Forelimb muscle (tissue), 1 donor: ENCODE data around the gene GPR108. TPM values are rescaled to one million over a fixed set of nuclear protein-coding genes. Genes with fewer than 3 reads are reported as not detected.

Source experiments
- DNase-seq: peaks from one replicate; pipeline ENCODE4 v3.0.0-alpha.2; 2013; ENCODE audit warnings: low read depth
- polyA plus RNA-seq: library from polyadenylated mRNA; unstranded; fragments of 120-200 nt; gene quantifications from one replicate; pipeline ENCODE4 v1.2.1, GENCODE V29; 2013; ENCODE audit not compliant: insufficient read length

Gene GPR108
- polyA plus RNA-seq, 1 donor, result 28.3 TPM

DNA sequence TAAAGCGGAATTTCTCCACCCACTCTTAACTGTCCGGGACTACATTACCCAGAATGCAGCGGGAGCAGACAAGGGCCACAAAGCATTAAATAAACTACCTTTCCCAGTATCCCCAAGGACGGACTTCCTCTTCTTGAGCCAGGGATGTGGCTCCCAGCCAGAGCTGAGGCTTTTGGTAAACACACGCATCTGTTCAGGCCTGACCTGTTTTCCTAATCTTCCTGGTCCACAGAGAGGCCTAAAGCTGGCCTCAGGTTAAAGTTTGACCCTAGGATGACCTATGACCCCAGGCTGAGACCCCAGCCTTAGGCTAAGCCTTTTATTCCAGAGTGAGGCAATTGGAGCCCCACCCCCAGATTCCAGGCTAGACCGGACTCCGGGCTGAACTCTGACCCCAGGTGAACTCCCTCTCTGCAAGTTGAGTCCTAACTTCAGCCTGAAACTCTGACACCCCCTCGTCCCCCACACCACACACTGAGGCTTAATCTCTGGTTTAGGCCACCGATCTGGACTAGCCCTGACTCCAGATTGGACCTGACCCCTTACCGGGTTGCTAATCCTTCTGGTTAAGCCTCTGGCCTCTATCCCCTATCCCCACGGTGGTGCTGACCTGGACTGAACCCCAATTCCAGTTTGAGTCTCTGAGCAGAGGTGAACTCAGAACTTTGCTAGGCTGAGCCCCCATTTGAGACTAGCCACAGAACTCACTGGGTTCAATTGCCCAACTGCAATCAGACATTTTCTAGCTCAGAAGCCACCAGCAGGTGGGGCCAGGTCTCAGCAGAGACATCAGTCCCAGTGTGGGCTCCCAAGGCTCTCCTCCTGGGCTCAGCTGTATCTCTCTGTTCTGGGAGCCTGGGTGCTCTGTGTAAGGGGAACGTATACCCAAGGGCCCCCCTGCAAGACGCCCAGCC, 750 bp upstream of the GPR108 start:
- no peak for DNase-seq

DNA sequence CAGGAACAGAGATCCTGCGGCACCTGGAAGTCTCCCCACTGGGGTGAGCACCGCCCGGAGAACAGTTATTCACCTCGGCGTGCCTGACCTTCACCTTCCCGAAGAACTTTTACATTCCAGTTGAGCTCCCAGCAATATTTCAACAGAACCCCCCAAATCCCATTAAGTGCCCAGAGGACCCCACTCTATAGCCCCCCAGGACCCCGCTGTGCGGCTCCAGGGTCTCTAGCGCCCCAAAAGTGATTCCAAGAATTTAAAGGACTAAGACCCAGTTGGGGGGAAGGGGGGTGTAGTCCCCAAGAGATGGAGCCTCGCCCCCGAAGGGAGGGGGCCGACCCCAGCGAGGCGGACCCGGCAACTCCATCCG, 480 bp downstream of the GPR108 start:
- DNase-seq, result no peak

DNA sequence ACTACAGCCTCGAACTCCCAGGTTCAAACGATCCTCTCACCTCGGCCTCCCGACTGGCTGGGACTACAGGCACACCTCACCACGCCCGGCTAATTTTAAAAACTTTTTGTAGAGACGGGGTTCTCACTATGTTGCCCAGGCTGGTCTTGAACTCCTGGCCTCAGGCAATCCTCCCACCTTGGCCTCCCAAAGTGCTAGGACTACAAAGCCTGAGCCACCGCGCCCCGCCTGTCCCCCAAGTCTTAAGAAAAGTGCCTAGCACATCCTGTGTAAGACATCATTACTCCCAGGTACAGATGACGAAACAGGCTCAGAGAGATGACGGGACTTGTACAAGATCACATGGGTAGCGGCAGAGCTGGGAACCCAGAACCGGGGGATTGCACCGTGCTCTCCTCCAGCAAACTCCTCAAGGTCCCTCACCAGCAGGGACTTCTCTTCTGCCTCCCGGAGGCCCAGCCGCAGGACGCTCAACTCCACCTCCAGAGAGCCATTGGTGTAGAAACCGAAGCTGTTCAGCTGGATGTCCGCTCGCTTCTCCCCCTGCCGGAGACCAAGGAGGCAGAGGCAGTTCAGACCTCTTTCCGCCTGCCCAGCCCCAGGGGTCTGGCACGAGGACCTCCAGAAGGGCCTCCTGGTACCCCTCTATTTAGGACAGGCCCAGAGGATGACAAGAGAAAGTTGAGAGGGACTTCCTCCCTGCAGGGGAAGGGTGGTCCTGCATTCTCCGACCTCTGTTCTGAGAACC, 1.0 kb downstream of the GPR108 start:
- no peak for DNase-seq

DNA sequence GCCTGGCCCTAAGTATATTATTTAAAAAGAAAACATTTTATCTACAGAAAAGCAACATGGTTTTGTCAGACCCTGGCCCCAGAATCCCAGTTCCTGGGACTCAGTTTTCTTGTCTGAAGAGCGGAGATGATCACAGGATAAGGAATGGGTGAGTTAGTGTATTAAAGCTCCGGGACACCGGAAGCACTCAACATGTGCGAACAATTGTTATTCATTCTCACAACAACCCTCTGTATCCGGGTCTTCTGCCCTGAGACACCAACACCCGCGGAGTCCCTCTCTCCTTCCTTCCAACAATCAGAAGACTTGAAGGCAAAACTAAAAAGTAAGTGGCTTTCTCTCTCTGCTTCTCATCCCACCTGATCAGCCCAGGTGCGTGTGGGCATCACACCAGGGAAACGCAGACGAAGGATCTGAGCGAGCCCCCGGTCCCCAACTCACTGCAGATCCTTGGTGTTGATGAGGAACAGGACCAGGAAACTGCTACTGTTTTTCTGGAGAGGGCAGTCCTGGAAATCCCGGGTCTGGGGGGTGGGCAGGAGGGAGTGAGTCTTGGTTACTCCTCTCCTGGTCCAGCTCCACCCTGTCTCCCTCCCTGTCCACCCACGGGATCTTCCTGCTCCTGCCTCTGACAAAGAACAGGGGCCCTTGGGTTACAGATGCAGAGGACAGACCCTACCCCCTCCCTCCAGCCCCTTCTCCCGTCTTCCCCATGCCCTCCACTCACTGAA, 2.0 kb downstream of the GPR108 start:
- DNase-seq, result no peak

DNA sequence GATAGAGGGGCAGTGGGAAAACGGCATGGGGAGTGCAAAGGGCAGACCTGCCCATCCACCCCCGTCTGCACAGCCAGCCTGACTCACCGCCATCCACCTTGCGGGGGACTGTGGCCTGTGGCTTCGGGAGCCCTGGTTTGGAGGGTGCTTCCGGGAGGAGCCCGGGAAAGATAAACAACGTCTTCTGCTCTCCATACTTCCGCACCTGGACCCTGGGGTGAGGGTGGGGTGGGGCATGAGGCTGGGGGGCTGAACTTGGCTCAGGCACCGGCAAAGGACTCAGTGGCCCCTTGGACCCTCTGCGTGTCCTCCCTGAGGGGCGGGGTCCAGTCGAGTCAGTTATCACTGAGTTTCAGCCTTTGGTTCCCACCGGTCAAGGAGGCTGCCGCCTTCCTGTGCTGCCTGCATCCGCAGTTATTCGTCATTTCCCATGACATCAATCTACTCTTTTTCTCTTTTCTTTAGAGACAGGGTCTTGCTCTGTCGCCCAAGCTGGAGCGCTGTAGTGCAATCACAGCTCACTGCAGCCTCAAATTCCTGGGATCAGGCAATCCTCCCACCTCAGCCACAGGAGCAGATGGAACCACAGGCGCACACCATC, 3.2 kb downstream of the GPR108 start:
- DNase-seq, result no peak

DNA sequence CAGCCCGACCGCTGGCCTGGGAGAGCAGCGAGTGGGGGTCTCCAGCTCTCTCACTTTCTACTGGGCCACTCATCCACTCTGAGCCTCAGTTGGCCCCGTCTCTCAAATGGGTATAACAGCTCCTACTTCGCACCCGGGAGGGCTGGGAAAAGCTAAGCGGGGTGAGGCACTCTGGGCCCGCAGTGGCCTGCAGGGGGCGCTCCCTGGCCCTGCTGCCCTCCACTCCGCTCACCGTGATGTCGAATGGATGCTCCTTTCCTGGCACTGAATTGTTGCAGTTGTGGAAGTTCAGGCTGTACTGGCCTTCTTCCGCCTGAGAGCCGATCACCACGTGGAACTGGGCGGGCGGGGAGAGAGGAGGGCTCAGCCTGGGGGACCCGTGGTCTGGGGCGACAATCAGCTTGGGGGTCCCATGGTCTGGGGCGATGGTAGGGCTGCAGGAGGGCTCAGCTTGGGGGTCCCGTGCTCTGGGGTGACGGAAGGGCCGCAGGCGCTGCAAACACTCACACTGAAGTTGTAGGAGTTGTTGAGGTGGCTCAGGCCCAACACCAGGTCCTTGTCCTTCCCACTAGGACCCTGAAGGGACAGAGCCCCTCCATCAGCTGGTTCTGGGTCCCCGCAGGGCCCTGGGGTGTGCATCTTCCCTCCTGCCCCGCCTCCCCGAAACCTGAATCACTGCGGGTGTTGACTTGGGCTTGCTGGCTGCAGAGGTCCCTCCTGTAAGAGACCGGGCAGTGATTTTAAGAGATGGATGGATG, 3.9 kb downstream of the GPR108 start:
- no peak for DNase-seq

DNA sequence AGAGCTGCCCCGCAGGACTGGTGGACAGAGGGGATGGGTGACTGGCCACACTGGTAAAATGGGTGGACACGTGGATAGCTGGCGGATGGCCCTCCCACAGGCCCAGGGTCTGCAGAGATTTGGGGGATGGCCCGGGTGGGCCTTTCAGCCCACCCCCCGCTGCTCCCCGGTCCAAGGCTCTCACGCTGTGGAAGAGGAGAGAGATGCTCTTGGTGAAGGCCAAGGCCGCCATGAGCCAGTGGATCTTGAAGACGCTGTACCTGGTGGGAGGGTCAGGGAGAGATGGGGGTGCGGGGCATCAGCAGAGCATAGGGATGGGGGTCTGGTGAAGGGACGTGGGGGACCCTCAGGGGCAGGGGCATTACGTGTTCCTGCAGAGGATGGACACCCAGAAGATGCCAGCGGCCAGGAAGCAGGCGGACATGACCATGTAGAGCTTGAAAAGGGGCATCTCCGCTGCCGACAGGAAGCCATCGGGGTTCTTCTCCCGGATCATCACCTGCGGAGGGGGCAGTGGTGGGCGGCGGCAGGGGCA, 4.5 kb downstream of the GPR108 start:
- no peak for DNase-seq

DNA sequence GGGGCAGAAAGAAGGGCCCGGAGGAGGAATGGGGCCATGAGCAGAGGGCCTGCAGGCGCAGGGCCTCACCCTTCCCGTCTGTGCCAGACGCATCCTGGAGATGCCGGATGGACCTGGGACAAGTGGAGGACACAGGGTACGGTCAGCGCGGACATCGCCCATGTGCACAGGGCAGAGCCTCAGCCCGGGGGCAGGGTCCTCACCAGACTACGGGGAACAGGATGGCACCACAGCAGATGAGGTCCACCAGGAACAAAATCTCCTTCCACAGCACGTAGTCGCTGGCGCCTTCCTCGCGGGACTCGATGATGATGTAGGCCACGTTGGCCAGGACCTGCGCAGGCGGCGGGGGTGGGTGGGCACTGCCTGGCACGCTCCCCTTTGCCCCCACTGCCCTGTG, 5.6 kb downstream of the GPR108 start:
- no peak for DNase-seq

DNA sequence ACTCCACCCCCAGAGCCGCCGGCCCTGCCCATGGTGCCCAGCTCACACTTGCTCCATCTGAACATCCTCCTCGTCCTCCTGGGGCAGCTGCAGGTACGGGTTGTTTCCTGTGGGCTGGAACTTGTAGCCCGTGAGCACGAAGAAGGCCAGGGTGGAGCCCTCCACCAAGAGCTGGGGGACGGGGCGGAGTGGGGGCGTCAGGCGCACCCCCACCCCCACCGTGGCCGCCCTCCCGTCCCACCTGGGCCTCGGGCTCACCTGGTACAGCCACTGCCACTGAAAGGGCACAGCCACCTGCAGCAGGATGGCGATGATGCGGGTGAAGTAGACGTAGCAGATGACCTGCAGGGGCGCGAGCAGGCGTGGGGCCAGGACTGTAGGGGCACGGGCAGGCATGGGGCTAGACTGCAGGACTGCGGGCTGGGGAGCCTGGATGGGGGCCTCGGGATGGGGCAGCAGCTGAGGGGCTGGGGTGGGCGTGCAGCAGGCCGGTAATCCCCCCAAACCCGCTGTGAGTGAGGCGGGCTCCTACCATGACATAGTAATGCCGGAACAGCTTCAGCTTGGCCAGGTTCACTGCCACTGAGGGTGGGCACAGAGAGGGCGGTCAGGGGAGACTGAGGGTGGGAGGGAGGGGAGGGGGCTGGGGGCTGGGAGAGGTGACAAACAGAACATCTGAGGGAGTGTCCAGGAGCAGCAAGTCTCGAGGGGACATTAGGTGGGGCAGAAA, 6.3 kb downstream of the GPR108 start:
- DNase-seq, result no peak

DNA sequence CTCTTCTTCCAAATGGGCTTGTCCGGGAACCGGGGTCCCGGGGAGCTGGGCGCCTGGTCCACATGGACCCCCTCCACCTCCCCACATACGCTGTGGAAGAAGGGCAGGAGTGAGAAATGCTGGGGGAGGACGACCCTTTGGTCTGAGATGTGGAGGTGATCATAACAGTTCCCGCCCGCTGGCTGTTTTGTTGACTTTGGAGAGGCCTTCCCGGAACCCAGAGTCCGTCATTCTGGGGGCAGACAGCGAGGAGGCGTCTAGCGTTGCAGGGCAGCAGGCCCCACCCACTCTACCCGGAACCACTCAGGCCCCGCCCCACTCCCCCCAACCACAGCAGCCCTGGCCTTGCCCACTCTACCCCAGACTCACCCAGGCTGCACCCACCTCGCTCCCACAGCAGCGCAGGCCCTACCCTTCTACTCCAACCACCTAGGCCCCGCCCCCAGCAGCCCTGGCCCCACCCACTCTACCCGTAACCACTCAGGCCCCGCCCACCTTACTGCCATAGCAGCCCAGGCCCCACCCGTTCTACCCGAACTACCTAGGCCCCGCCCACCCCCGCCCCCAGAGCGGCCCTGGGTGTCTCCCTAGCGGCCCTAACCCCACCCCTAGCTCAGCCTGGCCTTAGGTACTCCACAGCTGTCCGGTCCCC, 7.1 kb downstream of the GPR108 start:
- DNase-seq, result no peak

DNA sequence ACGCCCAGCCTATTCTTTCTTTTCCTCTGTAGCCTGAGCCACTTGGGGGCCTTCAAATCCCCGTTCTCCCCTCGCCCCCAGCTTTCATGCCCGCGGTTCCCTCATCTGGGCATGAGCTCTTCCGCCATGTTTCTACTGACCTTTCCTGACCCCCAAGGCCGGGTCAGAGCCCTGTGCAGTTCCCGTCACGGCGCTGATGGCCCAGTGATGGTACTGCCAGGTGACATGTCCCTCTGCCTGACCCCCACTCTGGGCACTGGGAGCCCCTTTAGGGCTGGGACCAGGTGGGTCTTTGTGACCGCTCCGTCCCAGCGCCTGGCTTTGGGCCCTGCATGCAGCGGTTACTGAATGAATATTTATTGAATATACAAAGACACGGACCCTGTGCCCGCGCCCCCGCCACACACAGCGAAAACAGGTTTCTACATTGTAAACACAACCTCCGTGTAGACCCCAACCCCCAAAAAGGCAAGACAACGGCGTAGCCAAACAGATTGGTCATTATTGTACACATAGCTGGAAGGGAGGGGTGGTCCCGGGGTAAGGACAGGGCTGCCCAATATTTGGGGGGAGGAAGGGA, 7.7 kb downstream of the GPR108 start:
- DNase-seq, result no peak

DNA sequence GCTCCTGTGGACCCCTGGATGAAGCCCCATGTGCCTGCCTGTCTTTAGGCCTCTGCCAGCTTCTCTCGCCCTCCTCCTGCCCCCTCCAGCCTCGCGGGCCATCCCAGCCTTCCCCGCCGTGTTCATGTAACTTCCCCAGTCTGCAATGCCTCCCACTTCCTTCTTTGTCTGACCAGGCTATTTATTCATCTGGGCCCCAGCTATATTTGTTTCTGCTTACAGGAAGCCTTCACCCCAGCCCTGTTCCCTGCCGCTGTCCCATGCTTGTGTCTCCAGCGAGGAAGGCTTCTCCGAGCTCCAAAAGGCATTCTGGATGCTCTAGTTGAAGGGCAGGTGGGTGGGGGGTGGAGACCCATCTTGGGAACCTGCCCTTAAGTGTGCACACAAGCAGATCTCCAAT, 9.0 kb downstream of the GPR108 start:
- DNase-seq, result no peak

DNA sequence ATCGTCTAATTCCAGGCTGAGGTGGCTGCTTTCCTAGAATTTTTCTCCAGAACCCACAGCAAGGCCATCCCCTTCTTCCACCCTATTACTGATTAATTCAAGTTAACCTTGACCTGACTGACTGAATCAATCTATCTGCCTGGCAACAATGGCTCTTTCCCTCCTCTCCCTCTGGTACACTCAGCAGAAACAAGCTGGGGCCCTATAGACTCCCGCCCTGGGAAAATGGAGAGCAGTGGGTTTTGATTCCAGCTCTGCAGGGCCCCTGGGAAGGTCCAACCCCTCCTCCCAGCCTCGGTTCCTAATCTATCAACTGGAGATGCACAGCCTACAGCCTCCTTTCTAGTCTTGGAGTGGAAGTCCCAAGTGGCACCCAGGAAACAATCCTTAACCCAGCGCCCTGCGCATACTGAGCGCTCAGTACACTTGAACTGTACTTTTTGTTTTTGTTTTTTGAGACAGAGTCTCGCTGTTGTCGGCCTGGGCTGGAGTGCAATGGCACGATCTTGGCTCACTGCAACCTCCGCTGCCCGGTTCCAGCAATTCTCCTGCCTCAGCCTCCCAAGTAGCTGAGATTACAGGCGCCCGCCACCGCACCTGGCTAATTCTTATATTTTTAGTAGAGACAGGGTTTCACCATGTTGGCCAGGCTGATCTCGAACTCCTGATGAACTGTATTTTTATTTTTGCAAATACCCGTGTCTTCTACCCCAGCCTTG, 11.7 kb downstream of the GPR108 start:
- DNase-seq, result no peak

DNA sequence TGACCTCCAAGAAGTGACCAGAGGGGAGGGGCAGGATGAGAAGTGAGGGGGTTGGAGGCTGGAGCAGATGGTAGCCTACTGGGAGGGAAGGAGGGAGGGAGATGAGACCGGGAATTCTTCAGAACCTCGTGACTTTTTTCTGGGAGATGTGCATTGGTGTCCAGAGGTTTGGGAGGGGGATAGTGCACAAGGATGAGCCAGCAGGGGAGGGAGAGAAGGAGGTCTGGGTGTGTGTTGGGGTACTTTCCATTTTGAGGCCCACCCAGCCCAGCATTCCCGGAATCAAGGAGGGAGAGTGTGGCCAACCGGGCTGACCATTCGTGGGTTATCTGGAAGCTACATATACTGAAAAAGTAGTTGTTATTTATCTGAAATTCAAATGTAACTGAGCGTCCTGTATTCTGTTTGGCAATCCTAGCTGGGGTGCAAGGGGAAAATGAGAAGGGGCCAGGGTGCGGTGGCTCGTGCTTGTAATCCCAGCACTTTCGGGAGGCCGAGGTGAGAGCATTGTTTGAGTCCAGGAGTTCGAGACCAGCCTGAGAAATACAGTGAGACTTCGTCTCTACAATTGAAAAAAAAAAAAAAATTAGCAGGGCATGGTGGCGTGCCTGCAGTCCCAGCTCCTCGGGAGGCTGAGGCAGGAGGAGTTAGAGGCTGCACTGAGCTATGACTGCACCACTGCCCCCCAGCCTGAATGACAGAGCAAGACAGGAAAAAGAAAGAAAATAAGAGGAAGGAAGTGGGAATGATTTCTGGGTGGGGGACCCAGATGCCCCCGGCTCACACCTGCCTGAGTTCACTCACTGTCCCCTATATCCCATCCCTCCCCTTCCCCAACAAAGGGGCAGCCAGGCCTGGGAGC, 12.5 kb downstream of the GPR108 start:
- DNase-seq, result no peak

DNA sequence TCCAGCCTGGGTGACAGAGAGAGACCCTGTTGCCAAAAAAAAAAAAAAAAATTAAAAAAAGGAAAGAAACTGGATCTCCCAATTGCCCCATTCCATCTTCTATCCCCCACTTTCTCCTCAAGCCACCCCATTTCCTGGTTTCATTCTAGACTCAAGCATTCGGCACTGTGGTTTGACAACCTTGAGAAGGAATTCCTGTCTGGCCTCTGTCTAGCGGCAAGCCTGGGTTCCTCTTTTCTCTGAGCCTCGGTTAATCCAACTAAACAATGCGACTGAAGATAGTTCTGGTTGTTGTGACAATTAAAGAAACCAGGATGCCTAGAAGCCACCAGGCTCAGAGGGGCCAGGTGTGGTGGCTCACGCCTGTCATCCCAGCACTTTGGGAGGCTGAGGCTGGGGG, 13.6 kb downstream of the GPR108 start:
- no peak for DNase-seq

DNA sequence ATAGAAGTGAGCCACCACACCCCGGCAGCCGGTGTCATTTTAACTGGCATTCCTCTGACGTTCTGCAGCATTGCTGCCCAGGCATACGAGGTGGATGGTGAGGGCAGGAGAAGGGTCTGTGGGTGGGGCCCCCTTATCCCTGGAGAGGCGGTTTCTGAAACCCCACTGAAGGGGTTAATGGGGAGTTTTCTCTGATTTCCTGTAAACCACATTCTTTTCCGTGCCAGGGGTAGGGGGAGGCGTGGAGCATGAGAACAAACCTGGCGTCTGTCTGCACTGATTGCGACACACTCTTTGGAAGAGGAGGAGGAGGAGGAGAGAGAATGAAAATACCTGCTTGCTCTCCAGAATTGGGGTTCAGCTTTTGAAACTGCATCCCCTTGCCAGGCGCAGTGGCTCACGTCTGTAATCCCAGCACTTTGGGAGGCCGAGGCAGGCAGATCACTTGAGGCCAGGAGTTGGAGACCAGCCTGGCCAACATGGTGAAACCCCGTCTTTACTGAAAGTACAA, 14.2 kb downstream of the GPR108 start:
- no peak for DNase-seq

DNA sequence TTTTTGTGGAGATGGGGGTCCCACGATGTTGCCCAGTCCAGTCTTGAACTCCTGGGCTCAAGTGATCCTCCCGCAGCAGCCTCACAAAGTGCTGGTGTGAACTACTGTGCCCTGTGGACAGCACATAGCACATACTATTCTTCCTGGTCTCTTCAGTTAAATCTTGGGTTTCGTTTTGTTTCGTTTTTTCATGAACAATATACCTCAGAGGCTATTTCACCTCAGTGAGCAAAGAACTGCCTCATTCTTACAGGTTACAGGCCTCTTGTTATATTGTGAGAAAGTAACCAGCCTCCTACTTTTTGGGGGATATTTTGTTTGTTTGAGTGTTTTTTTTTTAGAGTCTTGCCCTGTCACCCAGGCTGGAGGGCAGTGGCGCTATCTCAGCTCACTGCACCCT, 15.6 kb downstream of the GPR108 start:
- DNase-seq, result no peak

DNA sequence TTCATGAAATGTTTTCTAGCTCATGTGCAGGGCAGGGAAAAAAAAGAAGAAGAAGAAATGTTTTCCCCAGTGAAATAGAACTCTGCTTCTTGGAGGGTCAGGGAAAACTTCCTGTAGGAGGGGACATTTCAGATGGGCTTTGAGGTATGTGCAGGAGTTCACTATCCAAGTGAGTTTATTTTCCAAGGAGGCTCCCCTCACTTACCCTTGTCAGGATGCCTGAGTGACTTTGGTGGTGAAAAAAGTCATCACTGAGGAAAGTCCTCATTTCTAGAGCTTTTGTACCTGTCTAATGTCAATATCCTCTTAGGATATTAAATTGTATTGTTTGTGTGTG, 16.3 kb downstream of the GPR108 start:
- no peak for DNase-seq
